Vagina (tissue), 2 donors: ENCODE measurements around the gene FBL.

Experiments used
- POLR2A ChIP-seq, 2 donors: fragments of 450-650 bp; IDR thresholded peaks; one replicate each; pipeline ENCODE4 v1.6.1; 2017; ENCODE audit warnings: antibody characterized with exemption in 2 of 2, mild to moderate bottlenecking in 2 of 2, moderate library complexity in 2 of 2
- POLR2AphosphoS5 ChIP-seq, 2 donors: sonication (generic); formaldehyde crosslinking; IDR thresholded peaks; one replicate each; pipeline ENCODE4 v1.9.0; 2017; ENCODE audit warnings: antibody characterized with exemption in 2 of 2, mild to moderate bottlenecking in 2 of 2, low read depth in 1 of 2; ENCODE audit not compliant: insufficient read depth in 1 of 2
- TF ChIP-seq, protein P1 (sequence below), 3 experiments: fragments of 450-650 bp in 2 of 3; fragments of 200-600 bp in 1 of 3; sonication (generic) in 1 of 3; IDR thresholded peaks; one replicate each; pipeline ENCODE4 v1.5.1; 2017 to 2019; ENCODE audit warnings: antibody characterized with exemption in 3 of 3, mild to moderate bottlenecking in 2 of 3, moderate library complexity in 2 of 3

DNA sequence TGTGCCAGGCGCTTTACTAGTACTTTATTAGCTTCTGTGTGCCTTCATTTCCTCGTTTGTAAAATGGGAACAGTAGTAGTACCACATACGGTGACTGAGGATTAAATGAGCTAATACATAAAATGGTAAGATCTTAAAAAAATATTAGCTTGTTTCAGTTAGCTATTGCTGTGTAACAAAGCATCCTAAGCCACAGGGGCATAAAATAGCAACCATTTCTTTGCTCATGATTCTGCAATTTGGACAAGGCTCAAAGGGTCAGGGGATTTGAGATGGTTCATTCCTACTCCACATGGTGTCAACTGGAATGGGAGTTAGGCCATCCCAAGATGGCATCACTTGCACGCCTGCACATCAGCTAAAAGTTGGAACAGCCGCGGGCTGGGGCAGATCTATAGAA, 25.5 kb downstream of the FBL start:
- TF ChIP-seq, protein P1, sequence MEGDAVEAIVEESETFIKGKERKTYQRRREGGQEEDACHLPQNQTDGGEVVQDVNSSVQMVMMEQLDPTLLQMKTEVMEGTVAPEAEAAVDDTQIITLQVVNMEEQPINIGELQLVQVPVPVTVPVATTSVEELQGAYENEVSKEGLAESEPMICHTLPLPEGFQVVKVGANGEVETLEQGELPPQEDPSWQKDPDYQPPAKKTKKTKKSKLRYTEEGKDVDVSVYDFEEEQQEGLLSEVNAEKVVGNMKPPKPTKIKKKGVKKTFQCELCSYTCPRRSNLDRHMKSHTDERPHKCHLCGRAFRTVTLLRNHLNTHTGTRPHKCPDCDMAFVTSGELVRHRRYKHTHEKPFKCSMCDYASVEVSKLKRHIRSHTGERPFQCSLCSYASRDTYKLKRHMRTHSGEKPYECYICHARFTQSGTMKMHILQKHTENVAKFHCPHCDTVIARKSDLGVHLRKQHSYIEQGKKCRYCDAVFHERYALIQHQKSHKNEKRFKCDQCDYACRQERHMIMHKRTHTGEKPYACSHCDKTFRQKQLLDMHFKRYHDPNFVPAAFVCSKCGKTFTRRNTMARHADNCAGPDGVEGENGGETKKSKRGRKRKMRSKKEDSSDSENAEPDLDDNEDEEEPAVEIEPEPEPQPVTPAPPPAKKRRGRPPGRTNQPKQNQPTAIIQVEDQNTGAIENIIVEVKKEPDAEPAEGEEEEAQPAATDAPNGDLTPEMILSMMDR (IDR thresholded peaks at IDR 0.05), result no peak
- TF ChIP-seq POLR2A (IDR thresholded peaks at IDR 0.05) (no peak), POLR2AphosphoS5 (IDR thresholded peaks at IDR 0.05; ENCODE audit: insufficient read depth in 1 of 2, low read depth in 1 of 2) (no peak)
